GM12878 (cell line): ENCODE measurements around the gene USP11. TPM values are rescaled to one million over a fixed set of nuclear protein-coding genes. Genes with fewer than 3 reads are reported as not detected.

Source experiments
- ATAC-seq: fragments of 200-7000 bp; cut with Tn5 transposase; 3 replicates; pipeline ENCODE4 v1.9.1; 2020; ENCODE audit warnings: mild to moderate bottlenecking, moderate library complexity
- BruUV-seq: library from RNA; stranded (reverse); fragments of 400-500 nt; replicated peaks from 2 replicates; lab custom pipeline; 2021; lab: Mats Ljungman, UMichigan
- CTCF ChIA-PET: fragments of 300-600 bp; sonication (Branson Sonifier 250); formaldehyde crosslinking; extraction: SDS; loops from one replicate; lab custom pipeline; 2021; ENCODE audit warnings: inconsistent platforms; lab: Yijun Ruan, JAX
- POLR2A ChIA-PET: fragments of 350-600 bp; formaldehyde crosslinking; extraction: SDS; loops from one replicate; lab custom pipeline; 2021; ENCODE audit warnings: inconsistent platforms; lab: Charles Lee
- RAD21 ChIA-PET: fragments of 300-600 bp; sonication (Branson Sonifier 250); formaldehyde crosslinking; loops from one replicate; lab custom pipeline; 2023; ENCODE audit warnings: antibody characterized with exemption; ENCODE audit not compliant: unreplicated experiment; lab: Charles Lee
- SMC1A ChIA-PET: fragments of 300-600 bp; sonication (Branson Sonifier 250); formaldehyde crosslinking; loops from one replicate; lab custom pipeline; 2023; ENCODE audit not compliant: unreplicated experiment, uncharacterized antibody; lab: Charles Lee
- DNase-seq: peaks from one replicate; pipeline ENCODE4 v3.0.0-alpha.2; 2011; ENCODE audit warnings: low read depth, low spot score
- FAIRE-seq: peaks from 3 replicates; lab custom pipeline; 2011; peaks lifted over from hg19 to GRCh38; lab: Jason Lieb, UNC
- H2AFZ ChIP-seq: 2 replicates; pipeline ENCODE4 v1.6.0; 2011; ENCODE audit warnings: low read depth, low read length, control low read depth; ENCODE audit not compliant: control insufficient read depth
- H3K27ac ChIP-seq: 2 replicates; pipeline ENCODE4 v1.5.1; 2011; ENCODE audit warnings: control low read depth; ENCODE audit not compliant: control insufficient read depth, insufficient read depth
- H3K27me3 ChIP-seq, 2 experiments: replicated peaks in 1 of 2; 2 replicates each; pipeline versions ENCODE4 v1.6.0 to v1.6.1; 2011; ENCODE audit warnings: low read length in 1 of 2; ENCODE audit not compliant: control insufficient read depth in 2 of 2, insufficient read depth in 2 of 2
- H3K36me3 ChIP-seq, 2 experiments: 2 replicates each; pipeline ENCODE4 v1.5.1; 2011; ENCODE audit warnings: low read length in 1 of 2; ENCODE audit not compliant: control insufficient read depth in 2 of 2, insufficient read depth in 2 of 2
- H3K4me1 ChIP-seq: 2 replicates; pipeline ENCODE4 v1.6.1; 2011; ENCODE audit warnings: mild to moderate bottlenecking, low read length, moderate library complexity, mixed read lengths; ENCODE audit not compliant: control insufficient read depth, insufficient read depth
- H3K4me2 ChIP-seq: 2 replicates; pipeline ENCODE4 v1.6.0; 2011; ENCODE audit warnings: control low read depth; ENCODE audit not compliant: control insufficient read depth, insufficient read depth
- H3K4me3 ChIP-seq: fragments of 200-600 bp; sonication (generic); 2 replicates; pipeline ENCODE4 v1.5.1; 2016
- H3K79me2 ChIP-seq: 2 replicates; pipeline ENCODE4 v1.6.0; 2011; ENCODE audit warnings: low read length; ENCODE audit not compliant: control insufficient read depth, insufficient read depth
- H3K9ac ChIP-seq: 2 replicates; pipeline ENCODE4 v1.8.0; 2011; ENCODE audit warnings: low read length, control low read depth, mixed read lengths; ENCODE audit not compliant: control insufficient read depth, insufficient read depth
- H3K9me3 ChIP-seq: replicated peaks from 3 replicates; pipeline ENCODE4 v1.5.1; 2011; ENCODE audit warnings: mild to moderate bottlenecking, low read length; ENCODE audit not compliant: control insufficient read depth, insufficient read depth
- H4K20me1 ChIP-seq: 2 replicates; pipeline ENCODE4 v1.6.0; 2011; ENCODE audit not compliant: control insufficient read depth, insufficient read depth
- E2F4 ChIP-seq: IDR thresholded peaks from 2 replicates; pipeline ENCODE4 v1.6.1; 2012; ENCODE audit warnings: low read depth, low read length, improper control_type of control experiment
- FOXM1 ChIP-seq: IDR thresholded peaks from 2 replicates; pipeline ENCODE4 v1.6.1; 2012; ENCODE audit warnings: low read depth, mild to moderate bottlenecking, inconsistent platforms, low read length, moderate library complexity
- HDAC6 ChIP-seq: fragments of 200-600 bp; sonication (generic); IDR thresholded peaks from one replicate; pipeline ENCODE4 v1.8.0; 2017; ENCODE audit warnings: antibody characterized with exemption; ENCODE audit not compliant: unreplicated experiment
- HDGF ChIP-seq: fragments of 450-650 bp; IDR thresholded peaks from 2 replicates; pipeline ENCODE4 v1.6.1; 2016; ENCODE audit warnings: antibody characterized with exemption
- KDM1A ChIP-seq: fragments of 200-600 bp; sonication (generic); IDR thresholded peaks from 2 replicates; pipeline ENCODE4 v1.6.1; 2016; ENCODE audit warnings: borderline replicate concordance
- NFIC ChIP-seq: IDR thresholded peaks from 2 replicates; pipeline ENCODE4 v1.6.1; 2012; ENCODE audit warnings: low read depth, mild to moderate bottlenecking, inconsistent platforms, low read length, moderate library complexity
- POLR2AphosphoS2 ChIP-seq: IDR thresholded peaks from 2 replicates; pipeline ENCODE4 v1.6.1; 2011; ENCODE audit warnings: low read depth, mild to moderate bottlenecking, low read length, improper control_type of control experiment, moderate library complexity
- RBBP5 ChIP-seq: fragments of 200-600 bp; sonication (generic); conservative IDR thresholded peaks from 2 replicates; pipeline ENCODE4 v1.6.1; 2016
- SMAD1 ChIP-seq: fragments of 450-650 bp; IDR thresholded peaks from 2 replicates; pipeline ENCODE4 v1.6.1; 2018; ENCODE audit warnings: mild to moderate bottlenecking, low read depth; ENCODE audit not compliant: partially characterized antibody
- SMAD5 ChIP-seq: IDR thresholded peaks from 2 replicates; pipeline ENCODE4 v1.6.1; 2016; ENCODE audit warnings: antibody characterized with exemption, low read depth
- SMC3 ChIP-seq: IDR thresholded peaks from 2 replicates; pipeline ENCODE4 v1.6.1; 2011; ENCODE audit warnings: low read length, improper control_type of control experiment, borderline replicate concordance
- SUPT20H ChIP-seq: IDR thresholded peaks from 2 replicates; pipeline ENCODE4 v1.6.1; 2011; ENCODE audit warnings: low read depth, mild to moderate bottlenecking, low read length, moderate library complexity, borderline replicate concordance; ENCODE audit not compliant: control insufficient read depth
- TBL1XR1 ChIP-seq: IDR thresholded peaks from 2 replicates; pipeline ENCODE4 v1.6.1; 2012; ENCODE audit warnings: low read depth, low read length, improper control_type of control experiment
- TCF3 ChIP-seq: IDR thresholded peaks from 2 replicates; pipeline ENCODE4 v1.6.1; 2012; ENCODE audit warnings: low read depth, mild to moderate bottlenecking, low read length, borderline replicate concordance; ENCODE audit not compliant: insufficient read depth
- ZNF207 ChIP-seq: fragments of 450-650 bp; IDR thresholded peaks from 2 replicates; pipeline ENCODE4 v1.6.1; 2014; ENCODE audit warnings: antibody characterized with exemption, mild to moderate bottlenecking, borderline replicate concordance
- ZNF687 ChIP-seq: fragments of 450-650 bp; IDR thresholded peaks from 2 replicates; pipeline ENCODE4 v1.6.1; 2017; ENCODE audit warnings: mild to moderate bottlenecking, moderate library complexity
- WGBS: methylation state at CpG from one replicate; pipeline ENCODE4 v1.1.6; 2016; ENCODE audit warnings: low lambda C conversion rate; ENCODE audit not compliant: insufficient replicate concordance, insufficient coverage; ENCODE audit errors: missing lambda C conversion rate; 5-methylcytosine and 5-hydroxymethylcytosine counted together
- in situ Hi-C: fragments of 300-500 bp; cut with MboI; formaldehyde crosslinking; loops from 9 replicates; pipeline ENCODE4 v1.14.3; 2018; ENCODE audit warnings: mixed read lengths
- intact Hi-C: fragments of 100-400 bp; cut with micrococcal nuclease; formaldehyde crosslinking; loops from one replicate; pipeline ENCODE4 v1.14.2; 2022; ENCODE audit not compliant: unreplicated experiment
- polyA plus RNA-seq, 11 experiments: library from polyadenylated mRNA; depleted of rRNA in 4 of 11; unstranded in 6 of 11; stranded (reverse) in 5 of 11; fragments of >200 nt; fragmentation: Nextera tagmentation in 4 of 11; fragmentation: Illumina TruSeq in 1 of 11; extraction: Ambion mirVana in 4 of 11; extraction: Trizol in 1 of 11; gene quantifications; 1 replicate in 1 of 11; 2 replicates in 10 of 11; pipeline versions ENCODE4 v1.2.1 to v1.2.3, GENCODE V29; 2011 to 2016; ENCODE audit warnings: inconsistent platforms in 2 of 11, missing spikeins in 2 of 11, low read depth in 1 of 11
- total RNA-seq, 4 experiments: library from RNA; depleted of rRNA in 3 of 4; stranded (reverse); fragments of >200 nt in 3 of 4; fragmentation: Illumina TruSeq in 1 of 4; extraction: Trizol in 1 of 4; gene quantifications; 2 replicates each; pipeline versions ENCODE4 v1.2.1 to v1.2.3, GENCODE V29; 2013 to 2021
- TF ChIP-seq, protein P1 (sequence below): fragments of 450-650 bp; IDR thresholded peaks from 2 replicates; pipeline ENCODE4 v1.6.1; 2017; ENCODE audit warnings: borderline replicate concordance

USP11 gene
- total and polyA plus RNA-seq, 10 of the 15 experiments (the other 5 are each of a cell fraction or from before 2014, with no cell fraction given) = 3.3 to 44.0 (median 20.9) TPM

GRCh38 chrX:47209508-47210238 is 23.1 kb upstream of the USP11 start:
- ChIA-PET POLR2A (no interaction called here), RAD21 (no interaction called here), SMC1A (interaction anchor here (1.2 kb wide), 1 partner anchor 12 kb away, joined by 3 read pairs; no protein-coding TSS in a partner anchor), CTCF (interaction anchor here (0.9 kb wide), 1 partner anchor 15 kb away, joined by 3 read pairs; no protein-coding TSS in a partner anchor)
- no peak overlapping the region for H3K9ac ChIP-seq
- 94% methylated on average over 16 of the region's 16 CpGs for WGBS
- FAIRE-seq (no peak), DNase-seq (no peak), ATAC-seq (no peak)
- intact Hi-C loops = no loop called here
- peaks cover 6% of the 10 kb centered on the region; the same call in 1 of the 2 replicates for H4K20me1 ChIP-seq
- no peaks in the 10 kb centered on the region for H3K79me2 ChIP-seq
- H3K4me2 ChIP-seq = no peak overlapping the region
- no TSS peak for BruUV-seq
- H2AFZ ChIP-seq = no peak overlapping the region
- H3K36me3 ChIP-seq = peaks cover 34 to 63% of the 10 kb centered on the region in 2 experiments
- no peak overlapping the region for H3K4me3 ChIP-seq
- H3K9me3 ChIP-seq = no peaks in the 10 kb centered on the region
- no peak for TF ChIP-seq TCF3
- no peak for TF ChIP-seq KDM1A
- no peak for TF ChIP-seq HDAC6
- TF ChIP-seq, protein P1, sequence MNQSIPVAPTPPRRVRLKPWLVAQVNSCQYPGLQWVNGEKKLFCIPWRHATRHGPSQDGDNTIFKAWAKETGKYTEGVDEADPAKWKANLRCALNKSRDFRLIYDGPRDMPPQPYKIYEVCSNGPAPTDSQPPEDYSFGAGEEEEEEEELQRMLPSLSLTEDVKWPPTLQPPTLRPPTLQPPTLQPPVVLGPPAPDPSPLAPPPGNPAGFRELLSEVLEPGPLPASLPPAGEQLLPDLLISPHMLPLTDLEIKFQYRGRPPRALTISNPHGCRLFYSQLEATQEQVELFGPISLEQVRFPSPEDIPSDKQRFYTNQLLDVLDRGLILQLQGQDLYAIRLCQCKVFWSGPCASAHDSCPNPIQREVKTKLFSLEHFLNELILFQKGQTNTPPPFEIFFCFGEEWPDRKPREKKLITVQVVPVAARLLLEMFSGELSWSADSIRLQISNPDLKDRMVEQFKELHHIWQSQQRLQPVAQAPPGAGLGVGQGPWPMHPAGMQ = no peak
- TF ChIP-seq SMC3 = no peak
- no peak for TF ChIP-seq E2F4
- no peak for TF ChIP-seq NFIC
- TF ChIP-seq POLR2AphosphoS2 = no peak
- no peak for TF ChIP-seq HDGF
- no peak for TF ChIP-seq ZNF207
- TF ChIP-seq SMAD1 = no peak
- no peak for TF ChIP-seq RBBP5
- TF ChIP-seq SUPT20H = no peak
- no peak for TF ChIP-seq SMAD5
- no peak for TF ChIP-seq FOXM1
- no peak for TF ChIP-seq TBL1XR1
- no peak for TF ChIP-seq ZNF687
- TF ChIP-seq, all 136 proteins: peak for 0
- in situ Hi-C loops = loop anchor here (10.0 to 25.0 kb wide), 2 partner anchors 435 to 1728 kb away; no protein-coding TSS in a partner anchor
- H3K27me3 ChIP-seq = no peaks in the 10 kb centered on the region
- no peak overlapping the region for H3K27ac ChIP-seq
- no peaks in the 10 kb centered on the region for H3K4me1 ChIP-seq
